ENCODE results near the gene ZNF25.
"Not testable (repeated sequence)": the region's sequence is repeated elsewhere in the genome, so short reads cannot be mapped to it uniquely, and the experiment has no call there.

ZNF25 gene

DNA sequence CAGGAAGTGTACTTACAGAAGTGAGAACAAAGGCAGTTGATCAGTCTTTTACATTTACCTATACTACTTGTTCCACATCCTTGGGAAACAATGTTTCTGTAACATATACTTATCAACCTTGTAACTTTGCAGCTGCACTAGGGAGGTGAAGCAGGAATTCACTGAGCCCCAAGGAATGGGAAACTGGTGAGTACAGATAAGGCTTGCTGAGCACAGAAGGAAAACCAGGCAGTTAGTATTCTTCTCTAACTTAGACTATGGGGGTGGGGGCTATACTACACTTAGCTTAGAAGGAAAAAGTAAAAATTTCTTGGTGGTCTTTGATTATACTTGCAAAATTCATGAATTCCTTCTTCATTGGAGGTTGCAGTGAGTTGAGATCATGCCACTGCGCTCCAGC, 27.1 kb upstream of the ZNF25 start:
- no peak for DNase-seq (ENCODE audit: low spot score)
- Histone ChIP-seq H3K4me3 (no peak overlapping the region), H3K27ac (no peak overlapping the region)
- TF ChIP-seq, protein P1, sequence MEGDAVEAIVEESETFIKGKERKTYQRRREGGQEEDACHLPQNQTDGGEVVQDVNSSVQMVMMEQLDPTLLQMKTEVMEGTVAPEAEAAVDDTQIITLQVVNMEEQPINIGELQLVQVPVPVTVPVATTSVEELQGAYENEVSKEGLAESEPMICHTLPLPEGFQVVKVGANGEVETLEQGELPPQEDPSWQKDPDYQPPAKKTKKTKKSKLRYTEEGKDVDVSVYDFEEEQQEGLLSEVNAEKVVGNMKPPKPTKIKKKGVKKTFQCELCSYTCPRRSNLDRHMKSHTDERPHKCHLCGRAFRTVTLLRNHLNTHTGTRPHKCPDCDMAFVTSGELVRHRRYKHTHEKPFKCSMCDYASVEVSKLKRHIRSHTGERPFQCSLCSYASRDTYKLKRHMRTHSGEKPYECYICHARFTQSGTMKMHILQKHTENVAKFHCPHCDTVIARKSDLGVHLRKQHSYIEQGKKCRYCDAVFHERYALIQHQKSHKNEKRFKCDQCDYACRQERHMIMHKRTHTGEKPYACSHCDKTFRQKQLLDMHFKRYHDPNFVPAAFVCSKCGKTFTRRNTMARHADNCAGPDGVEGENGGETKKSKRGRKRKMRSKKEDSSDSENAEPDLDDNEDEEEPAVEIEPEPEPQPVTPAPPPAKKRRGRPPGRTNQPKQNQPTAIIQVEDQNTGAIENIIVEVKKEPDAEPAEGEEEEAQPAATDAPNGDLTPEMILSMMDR (IDR thresholded peaks at IDR 0.05) = no peak

DNA sequence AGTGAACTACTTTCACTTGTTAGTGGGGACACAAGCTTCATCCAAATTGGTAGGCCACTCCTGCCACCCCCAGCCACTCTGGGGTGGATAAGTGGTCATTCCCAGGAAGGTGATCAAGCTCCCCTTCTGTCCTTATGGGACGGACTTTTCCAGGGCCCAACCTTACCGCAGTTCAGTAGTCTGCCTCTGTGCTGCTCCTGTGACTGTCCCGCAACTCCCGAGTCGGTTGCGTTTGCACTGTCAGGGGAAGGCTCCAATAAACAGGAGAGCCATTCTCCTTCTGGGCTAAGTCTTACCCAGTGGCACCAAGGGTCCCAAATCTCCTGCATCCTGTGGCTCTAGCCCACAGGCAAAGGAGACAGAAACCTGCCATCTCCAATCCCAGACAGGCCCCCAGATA, 26.6 kb upstream of the ZNF25 start:
- no peak overlapping the region for H3K4me3 ChIP-seq
- no peak overlapping the region for H3K27ac ChIP-seq
- no peak for DNase-seq (ENCODE audit: low spot score)
- TF ChIP-seq, protein P1 (IDR thresholded peaks at IDR 0.05) = no peak

DNA sequence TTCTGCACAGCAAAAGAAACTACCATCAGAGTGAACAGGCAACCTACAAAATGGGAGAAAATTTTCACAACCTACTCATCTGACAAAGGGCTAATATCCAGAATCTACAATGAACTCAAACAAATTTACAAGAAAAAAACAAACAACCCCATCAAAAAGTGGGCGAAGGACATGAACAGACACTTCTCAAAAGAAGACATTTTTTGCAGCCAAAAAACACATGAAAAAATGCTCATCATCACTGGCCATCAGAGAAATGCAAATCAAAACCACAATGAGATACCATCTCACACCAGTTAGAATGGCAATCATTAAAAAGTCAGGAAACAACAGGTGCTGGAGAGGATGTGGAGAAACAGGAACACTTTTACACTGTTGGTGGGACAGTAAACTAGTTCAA, 24.0 kb upstream of the ZNF25 start:
- H3K27ac ChIP-seq; DNase-seq (ENCODE audit: low spot score); H3K4me3 ChIP-seq: not testable (repeated sequence)

DNA sequence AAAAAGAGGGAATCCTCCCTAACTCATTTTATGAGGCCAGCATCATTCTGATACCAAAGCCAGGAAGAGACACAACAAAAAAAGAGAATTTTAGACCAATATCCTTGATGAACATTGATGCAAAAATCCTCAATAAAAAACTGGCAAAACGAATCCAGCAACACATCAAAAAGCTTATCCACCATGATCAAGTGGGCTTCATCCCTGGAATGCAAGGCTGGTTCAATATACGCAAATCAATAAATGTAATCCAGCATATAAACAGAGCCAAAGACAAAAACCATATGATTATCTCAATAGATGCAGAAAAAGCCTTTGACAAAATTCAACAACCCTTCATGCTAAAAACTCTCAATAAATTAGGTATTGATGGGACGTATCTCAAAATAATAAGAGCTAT, 22.5 kb upstream of the ZNF25 start:
- DNase-seq (ENCODE audit: low spot score); H3K27ac ChIP-seq; H3K4me3 ChIP-seq: not testable (repeated sequence)

DNA sequence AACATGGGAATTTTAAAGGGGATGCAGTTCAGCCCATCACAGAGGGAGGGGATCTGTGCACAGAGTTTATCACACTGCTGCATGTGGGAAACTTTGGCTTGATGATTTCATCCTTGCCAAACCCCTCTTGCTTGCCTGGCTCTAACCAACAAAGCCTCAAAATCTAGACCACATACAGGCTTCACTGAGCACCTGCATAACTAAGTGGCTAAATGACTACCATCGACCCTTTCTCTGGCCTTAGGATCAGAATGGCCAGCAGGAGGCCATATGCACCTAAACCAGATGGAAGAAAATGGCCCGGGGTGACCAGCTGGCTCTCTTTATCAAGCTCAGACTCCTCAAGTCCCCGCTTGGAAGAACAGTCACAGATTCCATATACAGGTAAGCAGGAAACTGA, 15.6 kb upstream of the ZNF25 start:
- DNase-seq (ENCODE audit: low spot score) = no peak
- TF ChIP-seq, protein P1 (IDR thresholded peaks at IDR 0.05) = no peak
- H3K27ac ChIP-seq = no peak overlapping the region
- H3K4me3 ChIP-seq = no peak overlapping the region

DNA sequence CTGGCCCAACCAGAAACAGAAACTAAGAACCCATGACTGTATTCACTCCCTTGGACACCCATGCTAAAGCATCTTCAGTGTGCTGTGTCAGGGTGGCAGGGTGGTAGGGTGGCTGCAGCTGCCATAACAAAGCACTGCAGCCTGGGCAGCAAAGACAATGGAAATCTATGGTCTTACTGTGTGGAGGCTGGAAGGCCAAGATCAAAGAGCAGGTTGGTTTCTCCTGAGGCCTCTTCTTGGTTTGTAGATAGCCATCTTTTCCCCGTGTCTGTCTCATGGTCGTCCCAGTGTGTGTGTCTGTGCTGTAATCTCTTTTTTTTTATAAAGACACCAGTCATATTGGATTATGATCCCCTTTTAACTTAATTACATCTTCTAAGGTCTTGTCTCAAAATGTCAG, 15.2 kb upstream of the ZNF25 start:
- no peak for DNase-seq (ENCODE audit: low spot score)

DNA sequence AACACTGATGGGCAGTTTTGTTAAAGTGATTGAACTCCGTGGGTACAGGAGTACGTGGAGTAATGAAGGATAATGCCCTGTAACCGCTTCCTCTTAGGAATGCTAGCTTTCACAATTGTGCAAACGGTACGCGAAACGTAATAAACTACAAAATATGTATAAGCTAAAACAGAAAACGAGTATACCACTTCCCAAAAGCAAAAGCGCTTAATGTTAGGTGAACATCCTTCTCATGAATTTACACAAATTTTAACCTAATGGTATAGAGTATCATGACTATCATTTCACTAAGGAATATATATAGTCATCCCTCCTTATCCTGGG, 395 bp upstream of the ZNF25 start:
- peak overlapping the region; percentile 98 to 100 for H3K27ac ChIP-seq
- TF ChIP-seq, protein P1 (IDR thresholded peaks at IDR 0.05) = no peak

More for the DNA sequence above, 15.2 kb upstream of the ZNF25 start:
- Histone ChIP-seq H3K27ac (no peak overlapping the region), H3K4me3 (no peak overlapping the region)
- TF ChIP-seq, protein P1 (IDR thresholded peaks at IDR 0.05) = no peak

DNA sequence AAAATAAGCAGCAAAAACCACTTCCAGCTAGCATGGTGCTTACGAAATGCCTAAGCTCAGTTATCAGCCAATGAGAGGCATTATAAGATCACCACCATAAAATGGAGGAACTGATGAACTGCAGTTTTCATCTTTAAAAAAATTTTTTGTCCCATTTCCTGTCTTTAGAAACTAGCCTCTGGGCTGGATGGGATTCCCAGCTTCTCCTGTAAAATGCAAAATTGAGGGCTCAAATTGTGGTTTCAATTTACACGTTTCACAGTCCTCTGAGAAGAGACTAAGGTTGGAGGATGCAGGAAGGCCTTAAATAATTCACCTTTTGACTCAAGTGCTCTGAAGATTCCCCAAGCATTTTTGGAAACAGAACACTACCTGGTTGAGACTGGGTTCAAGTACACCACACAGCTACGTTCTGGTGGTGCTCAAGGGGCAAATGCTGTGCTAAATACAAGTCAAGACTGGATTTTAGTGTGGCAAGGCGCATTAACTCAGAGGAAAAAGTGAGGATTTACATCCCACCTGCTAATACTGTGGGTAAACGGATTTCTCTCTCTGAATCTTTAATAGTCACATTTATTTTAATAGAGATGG, 951 bp downstream of the ZNF25 start:
- DNase-seq (ENCODE audit: low spot score) = no peak
- Histone ChIP-seq H3K27ac (peak overlapping the region; percentile 98 to 100), H3K4me3 (peak overlapping the region; percentile 78)
- TF ChIP-seq, protein P1 (IDR thresholded peaks at IDR 0.05) = no peak

More for the DNA sequence above, 395 bp upstream of the ZNF25 start:
- no peak for DNase-seq (ENCODE audit: low spot score)
- peak overlapping the region; percentile 78 for H3K4me3 ChIP-seq

Data from coronary artery (tissue), 2 donors.